ENCODE results near the gene HNRNPF. TPM values are rescaled to one million over a fixed set of nuclear protein-coding genes. Genes with fewer than 3 reads are reported as not detected.

Gene HNRNPF
- polyA plus RNA-seq, 1 donor from 2014 or later, result 242 TPM

DNA sequence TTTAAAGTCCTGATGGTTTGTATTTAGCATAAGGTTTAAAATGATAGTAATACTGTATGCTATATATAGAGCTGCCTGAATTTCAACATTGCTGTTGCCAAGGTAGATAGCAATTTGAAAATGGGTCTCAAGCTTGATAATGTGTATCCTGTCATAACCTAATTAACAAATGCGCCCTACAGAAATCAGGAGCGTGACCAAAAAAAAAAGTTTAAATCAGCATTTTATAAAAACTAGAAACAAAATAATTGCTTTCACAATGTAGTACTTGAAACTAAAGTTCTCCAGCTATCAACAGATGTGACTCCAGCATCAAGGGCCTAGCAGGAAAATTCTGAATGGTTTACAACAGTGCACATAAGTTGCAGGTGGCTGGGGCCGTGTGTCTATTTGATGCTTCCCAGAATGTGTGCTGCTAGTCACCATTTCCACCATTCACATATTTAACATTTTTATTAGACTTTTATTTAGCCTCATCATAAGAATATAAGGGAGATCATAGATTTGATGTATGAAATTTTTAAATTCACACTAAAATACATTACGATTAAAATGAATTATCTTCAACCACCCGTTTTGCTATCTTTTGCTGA, 23.5 kb downstream of the HNRNPF start:
- H3K4me3 Mint-ChIP-seq, result no peak overlapping the region
- peaks cover 12 to 24% (median 23%) of the 10 kb centered on the region in 3 donors for H3K4me1 Mint-ChIP-seq

DNA sequence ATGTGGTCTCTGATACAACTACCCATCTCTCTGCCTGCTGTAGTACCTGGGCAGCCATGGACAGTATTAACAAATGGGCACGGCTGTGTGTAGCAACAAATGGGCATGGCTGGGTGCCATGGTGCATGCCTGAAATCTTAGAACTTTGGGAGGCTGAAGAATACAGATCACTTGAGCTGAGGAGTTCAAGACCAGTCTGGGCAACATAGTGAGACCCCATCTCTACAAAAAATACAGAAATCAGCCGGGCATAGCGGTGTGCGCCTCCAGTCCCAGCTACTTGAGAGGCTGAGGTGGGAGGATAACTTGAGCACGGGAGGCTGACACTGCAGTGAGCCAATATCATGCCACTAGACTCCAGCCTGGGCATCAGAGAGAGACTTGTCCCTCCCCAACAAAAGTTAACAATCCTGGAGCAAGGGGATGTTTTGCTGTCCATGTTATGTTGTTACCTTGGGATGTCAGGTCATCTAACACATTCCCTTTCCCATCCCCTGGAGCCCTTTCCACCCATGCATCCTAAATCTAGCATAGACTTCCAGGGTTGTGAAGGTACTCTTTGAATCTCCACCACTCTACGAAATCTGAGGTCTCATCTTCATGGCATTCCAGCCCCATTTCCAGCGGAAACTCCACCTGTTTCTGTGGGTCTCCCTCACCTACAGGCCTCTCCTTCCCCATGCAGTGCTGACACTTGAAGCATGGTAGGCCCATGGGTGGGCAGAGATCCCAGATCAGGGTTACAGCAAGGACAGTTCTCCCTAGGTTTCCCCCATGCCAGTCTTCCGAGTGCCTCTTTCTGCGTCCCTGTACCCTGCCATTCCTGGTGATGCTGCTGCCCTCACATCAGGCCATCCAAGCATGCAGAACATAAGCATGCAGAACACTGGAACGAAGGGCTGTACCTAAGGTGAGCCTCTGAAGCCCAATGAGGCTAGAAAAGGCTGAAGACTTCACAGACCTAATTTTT, 24.4 kb downstream of the HNRNPF start:
- H3K27me3 Mint-ChIP-seq, result no peaks in the 10 kb centered on the region
- H3K4me1 Mint-ChIP-seq, result peaks cover 10 to 21% (median 19%) of the 10 kb centered on the region in 3 donors
- peak overlapping the region in 1 of 4 donors; percentile 57 for H3K4me3 Mint-ChIP-seq
- H3K27ac Mint-ChIP-seq, result peak overlapping the region in 2 of 3 donors; percentile 73 to 86
- no peaks in the 10 kb centered on the region for H3K36me3 Mint-ChIP-seq
- no peaks in the 10 kb centered on the region for H3K9me3 Mint-ChIP-seq

More for the DNA sequence above, 23.5 kb downstream of the HNRNPF start:
- Mint-ChIP-seq H3K36me3 (no peaks in the 10 kb centered on the region), H3K27me3 (no peaks in the 10 kb centered on the region), H3K9me3 (no peaks in the 10 kb centered on the region), H3K27ac (no peak overlapping the region)

DNA sequence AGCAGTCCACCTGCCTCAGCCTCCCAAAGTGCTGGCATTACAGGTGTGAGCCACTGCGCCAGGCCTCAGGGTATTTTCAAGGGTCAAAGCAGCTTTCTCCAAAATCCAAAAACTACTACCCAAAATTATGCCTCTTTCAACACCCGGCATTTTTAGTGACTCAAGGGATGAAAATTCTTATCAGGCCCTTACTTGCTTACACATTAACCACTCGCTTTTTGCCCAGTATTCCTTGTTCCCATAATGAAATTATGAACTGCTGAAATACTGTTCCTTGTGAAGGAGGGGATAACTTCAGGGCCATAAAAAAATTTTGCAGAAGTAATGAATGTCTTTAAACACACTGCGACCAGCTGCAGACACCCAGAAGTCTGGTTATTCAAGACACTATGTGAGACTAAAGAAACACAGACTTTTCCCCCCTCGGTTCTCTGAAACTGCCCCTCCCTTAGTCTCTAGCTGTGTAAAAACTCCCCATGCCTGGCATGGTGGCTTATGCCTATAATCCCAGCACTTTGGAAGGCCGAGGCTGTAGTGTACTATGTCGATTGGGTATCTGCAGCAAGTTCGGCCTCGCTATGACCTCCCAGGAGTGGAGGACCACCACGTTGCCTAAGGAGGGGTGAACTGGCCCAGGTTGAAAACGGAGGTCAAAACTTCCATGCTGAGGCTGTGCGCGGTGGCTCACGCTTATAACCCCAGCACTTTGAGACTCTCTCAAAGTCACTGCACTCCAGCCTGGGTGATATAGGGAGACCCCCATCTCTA, 25.6 kb downstream of the HNRNPF start:
- no peaks in the 10 kb centered on the region for H3K27me3 Mint-ChIP-seq
- H3K36me3 Mint-ChIP-seq, result no peaks in the 10 kb centered on the region
- H3K27ac Mint-ChIP-seq, result peak overlapping the region in 2 of 3 donors; percentile 73 to 86
- H3K9me3 Mint-ChIP-seq, result no peaks in the 10 kb centered on the region
- H3K4me1 Mint-ChIP-seq, result peaks cover 7 to 16% (median 15%) of the 10 kb centered on the region in 3 donors
- H3K4me3 Mint-ChIP-seq, result no peak overlapping the region

DNA sequence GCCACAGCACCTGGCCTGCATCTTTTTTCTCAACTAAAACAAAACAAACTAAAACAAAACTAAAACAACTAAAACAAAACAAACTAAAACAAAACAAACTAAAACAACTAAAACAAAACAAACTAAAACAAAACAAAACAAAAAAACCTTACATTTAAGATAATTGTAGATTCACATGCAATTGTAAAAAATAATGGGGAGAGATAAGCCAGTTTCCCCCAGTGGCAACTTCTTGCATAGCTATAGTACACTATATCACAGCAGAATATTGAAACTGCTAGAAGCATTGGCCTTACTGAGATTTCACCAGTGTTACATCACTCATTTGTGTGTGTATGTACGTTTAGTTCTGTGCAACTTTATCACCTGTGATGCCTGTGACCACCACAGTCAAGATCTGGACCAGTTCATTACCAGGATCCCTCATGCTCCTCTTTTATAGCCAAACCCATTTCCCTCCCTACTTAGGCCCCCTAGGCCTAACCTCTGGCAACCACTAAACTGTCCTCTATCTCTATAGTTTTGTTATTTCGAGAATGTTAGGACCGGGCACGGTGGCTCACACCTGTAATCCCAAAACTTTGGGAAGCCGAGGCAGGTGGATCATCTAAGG, 28.3 kb downstream of the HNRNPF start:
- Mint-ChIP-seq H3K4me1 (peaks cover 0 to 7% (median 3%) of the 10 kb centered on the region in 3 donors), H3K4me3 (no peak overlapping the region), H3K36me3 (no peaks in the 10 kb centered on the region), H3K9me3 (no peaks in the 10 kb centered on the region), H3K27ac (peak overlapping the region in 2 of 3 donors; percentile 5 to 18), H3K27me3 (peaks cover 3% of the 10 kb centered on the region)

DNA sequence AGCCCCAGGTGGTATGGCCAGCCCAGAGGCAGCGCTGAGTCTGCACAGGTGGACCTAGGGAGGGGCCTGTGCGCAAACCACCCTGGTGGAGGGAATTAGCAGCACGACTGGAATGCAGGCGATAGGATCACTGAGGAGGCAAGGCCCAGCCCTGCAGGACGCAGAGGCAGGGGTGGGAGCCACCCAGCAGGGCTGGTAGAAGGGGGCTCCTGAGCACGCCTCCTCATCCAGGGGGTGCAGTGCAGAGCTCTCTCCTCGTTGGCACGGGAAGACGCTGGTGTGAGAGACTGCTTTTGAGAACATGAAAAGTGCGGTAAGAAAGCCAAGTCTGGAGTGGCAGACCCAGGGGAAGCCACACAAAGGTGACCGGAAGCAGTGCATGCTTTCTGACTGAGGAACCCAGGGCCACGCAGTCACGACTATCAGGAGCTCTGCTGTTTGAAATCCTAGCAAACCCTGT, 31.5 kb downstream of the HNRNPF start:
- Mint-ChIP-seq H3K4me1 (peaks cover 0 to 1% (median 0%) of the 10 kb centered on the region in 3 donors), H3K4me3 (no peak overlapping the region), H3K36me3 (no peaks in the 10 kb centered on the region), H3K27ac (no peak overlapping the region), H3K9me3 (no peaks in the 10 kb centered on the region), H3K27me3 (peaks cover 3% of the 10 kb centered on the region)

DNA sequence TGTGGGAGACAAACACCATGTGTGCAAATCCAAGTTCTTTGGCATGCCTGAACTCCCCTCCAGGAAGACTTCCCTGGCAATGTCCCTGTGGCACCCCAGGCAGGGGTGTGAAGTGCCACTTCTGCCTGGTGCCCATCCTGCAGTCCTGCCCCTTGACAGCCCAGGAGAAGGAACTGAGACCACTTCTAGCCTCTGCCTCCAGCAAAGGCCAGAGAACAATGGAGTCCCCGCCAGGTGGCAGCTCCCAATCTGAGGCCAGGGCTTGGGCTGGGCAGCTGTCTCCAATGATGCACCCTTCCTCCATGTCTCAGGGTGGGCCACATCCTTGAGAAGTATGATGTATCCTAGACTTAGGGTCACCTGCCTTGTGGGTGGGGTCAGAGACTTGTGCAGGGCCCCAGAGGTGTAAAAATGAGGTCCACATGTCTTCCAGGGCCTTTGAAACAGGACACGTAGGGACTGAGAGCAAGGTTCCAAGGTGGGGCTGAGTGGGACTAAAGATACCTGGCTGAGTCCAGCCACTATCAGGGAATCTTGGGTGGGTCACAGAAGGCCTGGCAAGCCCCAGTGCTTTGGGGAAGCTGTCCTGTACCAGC, 32.1 kb downstream of the HNRNPF start:
- H3K27ac Mint-ChIP-seq, result no peak overlapping the region
- H3K9me3 Mint-ChIP-seq, result no peaks in the 10 kb centered on the region
- no peak overlapping the region for H3K4me3 Mint-ChIP-seq
- H3K36me3 Mint-ChIP-seq, result no peaks in the 10 kb centered on the region
- H3K27me3 Mint-ChIP-seq, result peaks cover 3% of the 10 kb centered on the region
- H3K4me1 Mint-ChIP-seq, result peaks cover 0 to 1% (median 0%) of the 10 kb centered on the region in 3 donors

DNA sequence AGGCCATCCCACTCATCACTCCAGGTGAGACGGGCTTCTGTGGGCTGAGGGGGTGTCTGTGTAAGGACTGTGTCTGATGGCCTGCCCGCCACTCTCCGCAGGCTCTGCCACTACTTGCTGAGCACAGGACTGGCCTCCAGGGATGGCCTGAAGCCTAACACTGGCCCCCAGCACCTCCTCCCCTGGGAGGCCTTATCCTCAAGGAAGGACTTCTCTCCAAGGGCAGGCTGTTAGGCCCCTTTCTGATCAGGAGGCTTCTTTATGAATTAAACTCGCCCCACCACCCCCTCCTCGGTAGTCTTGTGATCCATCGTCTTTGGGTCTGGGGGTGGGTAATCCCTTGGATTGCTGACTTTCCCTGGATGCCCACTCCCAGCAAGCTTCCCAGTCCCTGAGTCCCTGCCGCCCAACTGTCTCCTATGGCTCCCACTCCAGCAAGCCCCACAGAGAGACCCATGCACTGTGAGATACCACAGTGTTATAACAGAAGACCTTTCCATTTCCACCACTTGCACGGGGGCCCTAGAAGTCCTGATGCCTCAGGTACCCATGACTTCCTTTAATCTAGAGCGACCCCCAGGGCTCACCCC, 32.8 kb downstream of the HNRNPF start:
- Mint-ChIP-seq H3K4me1 (peaks cover 0 to 1% (median 0%) of the 10 kb centered on the region in 3 donors), H3K27ac (peak overlapping the region in 1 of 3 donors; percentile 83), H3K36me3 (no peaks in the 10 kb centered on the region), H3K9me3 (no peaks in the 10 kb centered on the region), H3K4me3 (no peak overlapping the region), H3K27me3 (peaks cover 3% of the 10 kb centered on the region)

DNA sequence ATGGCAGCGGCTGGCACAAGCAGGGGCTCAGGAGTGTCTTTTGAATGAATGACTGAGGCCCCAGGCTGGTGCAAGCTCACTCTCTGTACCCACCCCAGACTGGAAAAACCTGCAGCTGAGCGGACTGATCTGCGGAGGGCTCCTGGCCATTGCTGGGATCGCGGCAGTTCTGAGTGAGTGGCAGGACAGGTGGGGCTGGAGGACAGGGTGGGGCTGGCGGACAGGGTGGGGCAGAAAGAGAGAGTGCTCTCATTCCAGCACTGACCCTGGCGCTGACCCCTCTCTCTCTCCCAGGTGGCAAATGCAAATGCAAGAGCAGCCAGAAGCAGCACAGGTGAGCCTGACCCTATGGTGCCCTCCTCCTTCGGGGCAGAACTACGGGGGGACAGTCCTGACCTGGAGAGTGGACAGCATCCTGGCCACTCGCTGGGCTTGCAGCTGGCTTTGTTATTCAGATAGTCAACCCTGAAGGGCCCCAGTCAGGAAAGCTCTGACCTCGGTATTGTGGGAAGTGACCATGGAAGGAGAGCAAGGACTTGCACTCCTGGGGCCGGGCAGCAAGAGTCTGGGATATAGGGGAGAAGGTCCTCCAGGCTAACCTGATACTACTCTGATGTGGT, 33.5 kb downstream of the HNRNPF start:
- H3K9me3 Mint-ChIP-seq, result no peaks in the 10 kb centered on the region
- H3K4me3 Mint-ChIP-seq, result no peak overlapping the region
- H3K4me1 Mint-ChIP-seq, result no peaks in the 10 kb centered on the region
- peak overlapping the region in 1 of 3 donors; percentile 83 for H3K27ac Mint-ChIP-seq
- peaks cover 3% of the 10 kb centered on the region for H3K27me3 Mint-ChIP-seq
- H3K36me3 Mint-ChIP-seq, result no peaks in the 10 kb centered on the region

DNA sequence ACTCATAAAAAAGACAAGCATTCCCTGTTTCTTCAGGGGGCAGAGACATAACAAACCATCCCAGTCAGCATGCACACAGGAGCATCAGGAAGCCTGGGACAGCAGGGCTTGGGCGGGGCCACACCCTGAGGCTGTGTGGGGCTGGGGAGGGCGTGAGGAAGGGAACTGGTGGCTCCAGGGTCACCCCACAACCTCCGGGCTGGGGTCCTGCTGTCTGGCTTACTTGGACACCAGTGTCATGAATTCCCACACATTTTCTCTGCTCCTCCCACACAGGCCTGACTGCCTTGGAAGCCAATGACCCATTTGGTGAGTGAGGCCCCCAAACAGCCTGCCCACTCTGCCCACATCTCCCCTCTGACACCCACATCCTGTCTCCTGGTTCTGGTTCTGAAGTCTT, 34.8 kb downstream of the HNRNPF start:
- Mint-ChIP-seq H3K27ac (no peak overlapping the region), H3K27me3 (peaks cover 3% of the 10 kb centered on the region), H3K4me1 (no peaks in the 10 kb centered on the region), H3K4me3 (no peak overlapping the region), H3K36me3 (no peaks in the 10 kb centered on the region), H3K9me3 (no peaks in the 10 kb centered on the region)

DNA sequence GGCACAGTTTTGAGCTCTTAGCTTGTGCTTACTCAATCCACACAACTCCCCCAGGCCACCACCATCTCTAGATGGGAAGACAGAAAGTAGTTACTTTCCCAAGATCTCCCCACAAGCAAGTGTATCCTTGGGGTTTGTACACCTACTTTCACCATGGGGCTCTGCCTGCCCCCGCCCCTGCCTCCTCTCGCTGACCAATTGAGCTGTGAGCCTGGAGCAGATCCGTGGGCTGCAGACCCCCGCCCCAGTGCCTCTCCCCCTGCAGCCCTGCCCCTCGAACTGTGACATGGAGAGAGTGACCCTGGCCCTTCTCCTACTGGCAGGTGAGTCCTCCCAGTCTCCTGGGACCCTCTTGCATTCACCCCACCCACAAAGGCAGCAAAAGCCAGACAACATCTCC, 35.5 kb downstream of the HNRNPF start:
- Mint-ChIP-seq H3K4me1 (no peaks in the 10 kb centered on the region), H3K27me3 (peaks cover 3% of the 10 kb centered on the region), H3K4me3 (peak overlapping the region in 1 of 4 donors; percentile 60), H3K27ac (no peak overlapping the region), H3K36me3 (no peaks in the 10 kb centered on the region), H3K9me3 (no peaks in the 10 kb centered on the region)

DNA sequence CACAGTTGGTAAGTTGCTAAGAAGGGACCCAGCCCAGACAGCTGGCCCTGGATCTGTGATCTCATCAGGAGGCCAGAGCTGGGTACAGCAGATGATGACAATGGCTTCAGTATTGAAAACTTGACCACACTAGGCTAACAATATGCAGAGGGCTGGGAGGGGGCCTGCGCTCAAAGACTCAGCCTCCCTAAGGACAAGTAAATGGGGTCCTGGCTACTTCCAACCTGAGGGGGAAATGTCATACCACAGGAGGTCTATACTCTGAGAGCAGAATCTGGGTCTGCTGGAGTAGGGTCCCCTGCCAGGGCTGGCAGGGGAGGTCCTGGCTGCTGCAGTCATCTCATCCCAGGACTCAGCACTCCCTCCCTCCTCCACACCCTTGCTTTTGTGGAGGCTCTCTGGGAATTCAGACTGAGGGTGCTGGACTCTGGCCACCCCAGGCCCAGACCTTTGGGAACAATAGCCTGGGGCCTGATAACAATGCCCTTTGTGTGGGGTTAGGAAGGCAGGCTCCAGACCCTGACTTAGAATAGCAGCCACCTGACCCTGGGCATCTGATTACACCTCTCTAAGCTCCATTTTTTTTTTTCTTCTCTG, 36.1 kb downstream of the HNRNPF start:
- Mint-ChIP-seq H3K27ac (no peak overlapping the region), H3K9me3 (no peaks in the 10 kb centered on the region), H3K27me3 (peaks cover 3% of the 10 kb centered on the region), H3K4me1 (no peaks in the 10 kb centered on the region), H3K36me3 (no peaks in the 10 kb centered on the region), H3K4me3 (no peak overlapping the region)

DNA sequence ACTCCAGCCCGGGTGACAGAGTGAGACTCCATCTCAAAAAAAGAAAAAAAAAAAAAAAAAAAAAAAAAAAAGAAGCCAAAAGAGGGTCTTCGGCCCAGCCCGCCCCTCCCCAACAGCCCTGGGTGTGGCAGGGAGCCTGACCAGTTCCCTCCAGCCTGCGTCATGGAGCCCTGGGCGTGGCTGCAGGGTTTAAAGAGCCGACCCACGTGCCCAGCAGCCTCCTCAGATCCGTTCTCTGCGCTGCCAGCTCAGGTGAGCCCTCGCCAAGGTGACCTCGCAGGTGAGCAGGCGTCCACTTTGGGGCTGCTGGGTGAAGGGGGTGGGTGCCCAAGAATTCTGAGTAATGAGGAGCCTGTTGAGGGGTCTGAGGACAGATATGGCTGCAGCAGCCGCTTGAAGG, 37.6 kb downstream of the HNRNPF start, which contains the start of gene FXYD4:
Gene FXYD4 (plus strand): TSS at position 219 of the 400 bp plus-strand sequence. CDS start 2,111 bp downstream, outside the sequence.
- Mint-ChIP-seq H3K4me3 (no peak within 1 kb of the TSS), H3K4me1 (no peaks in the 10 kb centered on the region), H3K27ac (no peak within 1 kb of the TSS), H3K9me3 (no peaks in the 10 kb centered on the region), H3K36me3 (no peaks in the 10 kb centered on the region), H3K27me3 (no peaks in the 10 kb centered on the region)

DNA sequence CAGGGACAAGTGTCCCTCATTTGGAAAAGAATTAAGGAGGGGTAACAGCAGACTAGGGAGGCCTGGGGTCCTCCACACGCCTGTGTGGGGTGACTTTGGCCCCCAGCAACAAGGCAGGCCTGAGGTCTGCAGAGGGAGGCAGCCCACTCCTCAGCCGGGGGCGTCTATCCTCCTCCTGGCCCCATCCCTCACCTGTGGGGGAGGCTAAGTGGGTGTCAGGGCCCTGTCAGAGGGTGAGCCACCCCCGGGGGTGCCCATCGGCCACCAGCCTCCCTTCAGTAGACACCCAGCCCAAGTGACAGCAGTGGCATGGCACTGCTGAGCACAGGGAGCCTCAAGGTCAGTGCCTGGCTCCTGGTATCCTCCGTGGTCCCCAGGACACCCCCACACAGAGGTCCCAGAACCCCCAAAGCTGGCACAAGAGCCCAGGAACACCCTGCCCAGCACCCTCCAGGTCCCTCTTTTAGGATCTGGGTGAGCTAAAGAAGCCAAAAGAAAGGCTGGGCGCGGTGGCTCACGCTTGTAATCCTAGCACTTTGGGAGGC, 38.2 kb downstream of the HNRNPF start:
- peaks cover 0 to 2% (median 0%) of the 10 kb centered on the region in 3 donors for H3K4me1 Mint-ChIP-seq
- H3K4me3 Mint-ChIP-seq, result no peak overlapping the region
- H3K27ac Mint-ChIP-seq, result no peak overlapping the region
- no peaks in the 10 kb centered on the region for H3K9me3 Mint-ChIP-seq
- H3K36me3 Mint-ChIP-seq, result no peaks in the 10 kb centered on the region
- no peaks in the 10 kb centered on the region for H3K27me3 Mint-ChIP-seq

Data from IgD-negative memory B cell (primary cell).